Breast epithelium (tissue), 3 donors: ENCODE measurements around the gene HSD11B2.

ENCODE experiments used
- POLR2A ChIP-seq: fragments of 450-650 bp; IDR thresholded peaks from one replicate; pipeline ENCODE4 v1.6.1; 2016; ENCODE audit warnings: antibody characterized with exemption, mild to moderate bottlenecking, moderate library complexity
- TF ChIP-seq, protein P1 (sequence below), 3 donors: fragments of 450-650 bp; IDR thresholded peaks; one replicate each; pipeline ENCODE4 v1.5.1; 2016 to 2017; ENCODE audit warnings: antibody characterized with exemption in 3 of 3, mild to moderate bottlenecking in 3 of 3, moderate library complexity in 3 of 3

DNA sequence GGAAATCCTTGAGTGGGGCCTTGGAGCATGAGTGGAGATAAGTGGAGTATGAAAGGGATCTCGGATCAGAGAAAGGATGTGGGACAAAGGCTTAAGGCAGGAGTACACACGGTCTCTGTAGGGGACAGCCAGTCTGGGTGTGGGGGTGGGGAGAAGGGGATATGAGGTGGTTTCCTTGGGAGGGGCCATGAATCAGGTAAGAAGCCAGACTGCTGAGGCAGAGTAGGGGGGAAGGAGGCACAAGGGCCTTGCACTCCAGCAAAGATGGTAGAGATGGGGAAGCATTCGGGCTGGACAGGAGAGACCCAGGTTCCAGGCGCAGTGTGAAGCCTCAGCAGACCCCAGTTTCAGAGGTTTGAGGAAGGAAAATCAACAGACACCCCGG lies 1.6 kb downstream of the HSD11B2 start:
- TF ChIP-seq, protein P1, sequence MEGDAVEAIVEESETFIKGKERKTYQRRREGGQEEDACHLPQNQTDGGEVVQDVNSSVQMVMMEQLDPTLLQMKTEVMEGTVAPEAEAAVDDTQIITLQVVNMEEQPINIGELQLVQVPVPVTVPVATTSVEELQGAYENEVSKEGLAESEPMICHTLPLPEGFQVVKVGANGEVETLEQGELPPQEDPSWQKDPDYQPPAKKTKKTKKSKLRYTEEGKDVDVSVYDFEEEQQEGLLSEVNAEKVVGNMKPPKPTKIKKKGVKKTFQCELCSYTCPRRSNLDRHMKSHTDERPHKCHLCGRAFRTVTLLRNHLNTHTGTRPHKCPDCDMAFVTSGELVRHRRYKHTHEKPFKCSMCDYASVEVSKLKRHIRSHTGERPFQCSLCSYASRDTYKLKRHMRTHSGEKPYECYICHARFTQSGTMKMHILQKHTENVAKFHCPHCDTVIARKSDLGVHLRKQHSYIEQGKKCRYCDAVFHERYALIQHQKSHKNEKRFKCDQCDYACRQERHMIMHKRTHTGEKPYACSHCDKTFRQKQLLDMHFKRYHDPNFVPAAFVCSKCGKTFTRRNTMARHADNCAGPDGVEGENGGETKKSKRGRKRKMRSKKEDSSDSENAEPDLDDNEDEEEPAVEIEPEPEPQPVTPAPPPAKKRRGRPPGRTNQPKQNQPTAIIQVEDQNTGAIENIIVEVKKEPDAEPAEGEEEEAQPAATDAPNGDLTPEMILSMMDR (IDR thresholded peaks at IDR 0.05): no peak
- TF ChIP-seq POLR2A: no peak
